Aorta (tissue), 5 donors: Measurements from ENCODE around the gene TMTC2. TPM values are rescaled to one million over a fixed set of nuclear protein-coding genes. Genes with fewer than 3 reads are reported as not detected.

Experiments
- ATAC-seq: fragments of 200-7000 bp; cut with Tn5 transposase; one replicate; pipeline ENCODE4 v1.9.1; 2022; ENCODE audit warnings: moderate library complexity; ENCODE audit not compliant: low FRiP score
- DNase-seq, 2 donors: peaks; one replicate each; pipeline ENCODE4 v3.0.0-alpha.2; 2020
- H3K27ac ChIP-seq, 2 donors: one replicate each; pipeline ENCODE4 v1.5.1; 2013; ENCODE audit warnings: low read length in 2 of 2, mild to moderate bottlenecking in 2 of 2, moderate library complexity in 2 of 2, control low read depth in 1 of 2, inconsistent platforms in 1 of 2, low read depth in 1 of 2
- H3K27me3 ChIP-seq, 2 donors: one replicate each; pipeline ENCODE4 v1.6.1; 2013; ENCODE audit warnings: control low read depth in 1 of 2, low read length in 1 of 2, mild to moderate bottlenecking in 1 of 2, moderate library complexity in 1 of 2; ENCODE audit not compliant: insufficient read depth in 2 of 2, control insufficient read depth in 1 of 2
- H3K36me3 ChIP-seq, 2 donors: one replicate each; pipeline ENCODE4 v1.6.1; 2013; ENCODE audit warnings: control low read depth in 1 of 2, low read length in 1 of 2, mild to moderate bottlenecking in 1 of 2; ENCODE audit not compliant: insufficient read depth in 2 of 2, control insufficient read depth in 1 of 2
- H3K4me1 ChIP-seq, 2 donors: one replicate each; pipeline ENCODE4 v1.6.1; 2013; ENCODE audit warnings: low read length in 2 of 2, control low read depth in 1 of 2, mild to moderate bottlenecking in 1 of 2, moderate library complexity in 1 of 2; ENCODE audit not compliant: insufficient read depth in 2 of 2, control insufficient read depth in 1 of 2
- H3K4me3 ChIP-seq, 2 donors: one replicate each; pipeline ENCODE4 v1.5.1; 2013; ENCODE audit warnings: low read length in 2 of 2, control low read depth in 1 of 2, mild to moderate bottlenecking in 1 of 2
- H3K9me3 ChIP-seq: one replicate; pipeline ENCODE4 v1.6.1; 2013; ENCODE audit warnings: mild to moderate bottlenecking, low read length; ENCODE audit not compliant: control insufficient read depth
- WGBS, 2 donors: extraction: QIAGEN DNeasy Blood & Tissue Kit; methylation state at CpG; one replicate each; pipeline ENCODE4 v1.1.7; 2013; 5-methylcytosine and 5-hydroxymethylcytosine counted together
- intact Hi-C, 2 donors: fragments of 100-400 bp; cut with DNase I; formaldehyde crosslinking; loops; one replicate each; pipeline versions ENCODE4 v1.14.2 to v1.15.0; 2022
- polyA plus RNA-seq, 2 donors: library from polyadenylated mRNA; stranded (reverse); fragments of 200-250 nt; gene quantifications; one replicate each; pipeline ENCODE4 v1.2.3, GENCODE V29; 2013
- total RNA-seq, 2 donors: library from RNA; stranded (reverse); fragmentation: NEBNext Ultra II Directional; extraction: Animal tissue kit (Norgen Biotek cat#: 25700); gene quantifications; one replicate each; pipeline ENCODE4 v1.2.1, GENCODE V29; 2021
- donor health status: healthy with polysubstance abuse.
- donor health status: Bipolar disorder and iron deficiency.
- donor health status: DM: no; HTN: no; CAD: no.
- donor health status: DM: no; HTN: no; CAD: no.
- donor health status: DM: yes; HTN: yes; CAD: no.

Gene TMTC2
- total and polyA plus RNA-seq, 4 donors = 0.50 to 10.9 (median 3.7) TPM

GRCh38 chr12:82652071-82652470 is 34.6 kb upstream of the TMTC2 start:
- WGBS, 2 donors = 92 to 100% methylated on average over 1 of the region's 1 CpG
- Histone ChIP-seq H3K4me3 (no peak overlapping the region), H3K27ac (no peak overlapping the region), H3K27me3 (peaks cover 0 to 2% of the 10 kb centered on the region in 2 donors), H3K9me3 (no peaks in the 10 kb centered on the region), H3K4me1 (no peaks in the 10 kb centered on the region), H3K36me3 (no peaks in the 10 kb centered on the region)
- DNase-seq (no peak), ATAC-seq (no peak)
- intact Hi-C loops = no loop called here

- no peaks in the 10 kb centered on the region for H3K4me1 ChIP-seq
- no peak overlapping the region for H3K27ac ChIP-seq
- peaks cover 0 to 2% of the 10 kb centered on the region in 2 donors for H3K27me3 ChIP-seq
- H3K36me3 ChIP-seq = no peaks in the 10 kb centered on the region
- peaks cover 2% of the 10 kb centered on the region for H3K9me3 ChIP-seq
- no peak for DNase-seq
- WGBS, 2 donors = 36 to 45% methylated on average over 4 of the region's 4 CpGs
- ATAC-seq = no peak
- intact Hi-C loops = no loop called here
- H3K4me3 ChIP-seq = no peak overlapping the region
Measured at GRCh38 chr12:82655751-82656150, 31.0 kb upstream of the TMTC2 start.

- ATAC-seq (no peak), DNase-seq (no peak)
- Histone ChIP-seq H3K9me3 (peaks cover 2% of the 10 kb centered on the region), H3K4me3 (no peak overlapping the region), H3K4me1 (no peaks in the 10 kb centered on the region), H3K27me3 (peaks cover 0 to 2% of the 10 kb centered on the region in 2 donors), H3K27ac (no peak overlapping the region), H3K36me3 (no peaks in the 10 kb centered on the region)
- intact Hi-C loops = no loop called here
- 89 to 90% methylated on average over 28 of the region's 28 CpGs for WGBS, 2 donors
Measured at GRCh38 chr12:82659343-82660207, 27.1 kb upstream of the TMTC2 start.

GRCh38 chr12:82660541-82661325 is 26.0 kb upstream of the TMTC2 start:
- H3K36me3 ChIP-seq = no peaks in the 10 kb centered on the region
- H3K27me3 ChIP-seq = peaks cover 0 to 2% of the 10 kb centered on the region in 2 donors
- ATAC-seq = no peak
- H3K4me3 ChIP-seq = no peak overlapping the region
- WGBS, 2 donors = 93 to 97% methylated on average over 3 of the region's 3 CpGs
- intact Hi-C loops = no loop called here
- H3K27ac ChIP-seq = no peak overlapping the region
- DNase-seq = no peak
- peaks cover 2% of the 10 kb centered on the region for H3K9me3 ChIP-seq
- no peaks in the 10 kb centered on the region for H3K4me1 ChIP-seq

- Histone ChIP-seq H3K4me3 (no peak overlapping the region), H3K27me3 (no peaks in the 10 kb centered on the region), H3K9me3 (no peaks in the 10 kb centered on the region), H3K27ac (no peak overlapping the region), H3K36me3 (no peaks in the 10 kb centered on the region), H3K4me1 (no peaks in the 10 kb centered on the region)
- intact Hi-C loops = no loop called here
- DNase-seq (no peak), ATAC-seq (no peak)
- WGBS, 2 donors = 16 to 25% methylated on average over 7 of the region's 7 CpGs
Measured at GRCh38 chr12:82663893-82664292, 22.8 kb upstream of the TMTC2 start.

- intact Hi-C loops = no loop called here
- Histone ChIP-seq H3K27me3 (no peaks in the 10 kb centered on the region), H3K36me3 (no peaks in the 10 kb centered on the region), H3K9me3 (no peaks in the 10 kb centered on the region), H3K4me1 (no peaks in the 10 kb centered on the region), H3K4me3 (no peak overlapping the region), H3K27ac (no peak overlapping the region)
- ATAC-seq (no peak), DNase-seq (no peak)
- WGBS, 2 donors = 93 to 99% methylated on average over 3 of the region's 3 CpGs
Measured at GRCh38 chr12:82665142-82665923, 21.4 kb upstream of the TMTC2 start.

GRCh38 chr12:82666830-82667229 is 19.9 kb upstream of the TMTC2 start:
- WGBS, 2 donors = 83 to 84% methylated on average over 1 of the region's 1 CpG
- DNase-seq (no peak), ATAC-seq (no peak)
- Histone ChIP-seq H3K4me1 (no peaks in the 10 kb centered on the region), H3K27ac (no peak overlapping the region), H3K4me3 (no peak overlapping the region), H3K9me3 (no peaks in the 10 kb centered on the region), H3K36me3 (no peaks in the 10 kb centered on the region), H3K27me3 (no peaks in the 10 kb centered on the region)
- intact Hi-C loops = no loop called here

- DNase-seq (no peak), ATAC-seq (no peak)
- Histone ChIP-seq H3K27me3 (no peaks in the 10 kb centered on the region), H3K27ac (no peak overlapping the region), H3K4me1 (no peaks in the 10 kb centered on the region), H3K36me3 (no peaks in the 10 kb centered on the region), H3K9me3 (no peaks in the 10 kb centered on the region), H3K4me3 (no peak overlapping the region)
- intact Hi-C loops = no loop called here
- 89 to 93% methylated on average over 4 of the region's 4 CpGs for WGBS, 2 donors
Measured at GRCh38 chr12:82671673-82672195, 15.0 kb upstream of the TMTC2 start.
